ENCODE results near the gene PCBD2.

GRCh38 chr5:134913795-134914194, 8.9 kb downstream of the PCBD2 start:
- TF ChIP-seq, protein P1, sequence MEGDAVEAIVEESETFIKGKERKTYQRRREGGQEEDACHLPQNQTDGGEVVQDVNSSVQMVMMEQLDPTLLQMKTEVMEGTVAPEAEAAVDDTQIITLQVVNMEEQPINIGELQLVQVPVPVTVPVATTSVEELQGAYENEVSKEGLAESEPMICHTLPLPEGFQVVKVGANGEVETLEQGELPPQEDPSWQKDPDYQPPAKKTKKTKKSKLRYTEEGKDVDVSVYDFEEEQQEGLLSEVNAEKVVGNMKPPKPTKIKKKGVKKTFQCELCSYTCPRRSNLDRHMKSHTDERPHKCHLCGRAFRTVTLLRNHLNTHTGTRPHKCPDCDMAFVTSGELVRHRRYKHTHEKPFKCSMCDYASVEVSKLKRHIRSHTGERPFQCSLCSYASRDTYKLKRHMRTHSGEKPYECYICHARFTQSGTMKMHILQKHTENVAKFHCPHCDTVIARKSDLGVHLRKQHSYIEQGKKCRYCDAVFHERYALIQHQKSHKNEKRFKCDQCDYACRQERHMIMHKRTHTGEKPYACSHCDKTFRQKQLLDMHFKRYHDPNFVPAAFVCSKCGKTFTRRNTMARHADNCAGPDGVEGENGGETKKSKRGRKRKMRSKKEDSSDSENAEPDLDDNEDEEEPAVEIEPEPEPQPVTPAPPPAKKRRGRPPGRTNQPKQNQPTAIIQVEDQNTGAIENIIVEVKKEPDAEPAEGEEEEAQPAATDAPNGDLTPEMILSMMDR (IDR thresholded peaks at IDR 0.05; ENCODE audit: low read depth, low read length, missing input control) = no peak
- TF ChIP-seq SP1 (IDR thresholded peaks at IDR 0.05) = no peak

All from liver (tissue), 3 donors.